ENCODE measurements around the gene DHRSX.
A peak's percentile ranks its signal among the peaks of the same experiment; 100 is the strongest.
"Not testable (repeated sequence)": the region's sequence is repeated elsewhere in the genome, so short reads cannot be mapped to it uniquely, and the experiment has no call there.

DHRSX gene

DNA sequence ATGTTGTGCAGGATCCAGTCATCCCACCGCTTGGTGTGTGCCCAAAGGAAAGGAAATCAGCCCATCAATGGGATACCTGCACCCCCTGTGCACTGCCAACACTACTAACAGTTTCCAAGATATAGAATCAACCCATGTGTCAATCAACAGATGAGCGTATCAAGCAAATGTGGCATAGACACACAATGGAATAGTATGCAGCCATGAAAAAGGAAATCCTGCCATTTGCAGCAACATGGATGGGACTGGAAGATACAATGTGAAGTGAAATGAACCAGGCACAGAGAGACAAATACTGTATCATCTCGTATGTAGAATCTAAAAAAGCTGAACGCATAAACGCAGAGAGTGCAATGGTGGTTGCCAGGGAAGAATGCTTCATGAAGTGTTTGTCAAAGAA is 20.8 kb downstream of the DHRSX start:
- DNase-seq; intact Hi-C loops (cut with DNase I): not testable (repeated sequence)

DNA sequence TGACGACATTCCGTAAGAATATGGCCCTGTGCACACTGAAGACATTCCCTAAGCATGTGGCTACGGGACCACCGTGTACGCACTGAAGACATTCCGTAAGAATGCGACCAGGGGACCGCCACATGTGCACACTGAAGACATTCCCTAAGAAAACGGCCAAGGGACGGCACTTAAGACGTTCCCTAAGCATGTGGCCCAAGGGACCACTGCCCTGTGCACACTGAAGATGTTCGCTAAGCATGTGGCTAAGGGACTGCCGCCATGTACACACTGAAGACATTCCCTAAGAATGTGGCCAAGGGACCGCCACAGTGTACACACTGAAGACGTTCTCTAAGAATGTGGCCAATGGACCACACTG is 21.4 kb downstream of the DHRSX start:
- DNase-seq = peak in 2 of 10 donors; percentile 10 to 57
- intact Hi-C loops (cut with DNase I) = no loop called here

DNA sequence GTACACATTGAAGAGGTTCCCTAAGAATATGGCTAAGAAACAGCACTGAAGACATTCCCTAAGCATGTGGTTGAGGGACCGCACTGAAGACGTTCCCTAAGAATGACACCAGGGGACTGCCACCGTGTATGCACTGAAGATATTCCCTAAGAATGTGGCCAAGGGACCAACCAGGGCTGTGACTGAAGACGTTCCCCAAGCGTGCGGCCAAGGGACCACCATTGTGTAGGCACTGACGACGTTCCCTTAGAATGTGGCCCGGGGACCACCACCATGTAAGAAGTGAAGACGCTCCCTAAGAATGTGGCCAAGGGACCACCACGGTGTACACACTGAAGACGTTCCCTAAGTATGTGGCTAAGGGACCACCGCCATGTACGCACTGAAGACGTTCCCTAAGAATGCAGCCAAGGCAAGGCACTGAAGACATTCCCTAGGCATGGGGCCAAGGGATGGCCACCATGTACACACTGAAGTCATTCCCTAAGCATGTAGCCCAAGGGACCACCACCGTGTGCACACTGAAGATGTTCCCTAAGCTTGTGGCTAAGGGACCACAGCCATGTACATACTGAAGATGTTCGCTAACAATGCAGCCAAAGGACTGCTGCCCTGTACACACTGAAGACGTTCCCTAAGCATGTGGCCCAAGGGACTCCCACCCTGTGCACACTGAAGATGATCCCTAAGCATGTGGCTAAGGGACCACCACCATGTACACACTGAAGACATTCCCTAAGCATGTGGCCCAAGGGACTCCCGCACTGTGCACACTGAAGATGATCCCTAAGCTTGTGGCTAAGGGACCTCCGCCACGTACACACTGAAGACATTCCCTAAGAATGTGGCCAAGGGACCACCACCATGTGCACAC is 22.0 kb downstream of the DHRSX start:
- peak in 2 of 10 donors; percentile 43 to 53 for DNase-seq
- intact Hi-C loops (cut with DNase I) = no loop called here

DNA sequence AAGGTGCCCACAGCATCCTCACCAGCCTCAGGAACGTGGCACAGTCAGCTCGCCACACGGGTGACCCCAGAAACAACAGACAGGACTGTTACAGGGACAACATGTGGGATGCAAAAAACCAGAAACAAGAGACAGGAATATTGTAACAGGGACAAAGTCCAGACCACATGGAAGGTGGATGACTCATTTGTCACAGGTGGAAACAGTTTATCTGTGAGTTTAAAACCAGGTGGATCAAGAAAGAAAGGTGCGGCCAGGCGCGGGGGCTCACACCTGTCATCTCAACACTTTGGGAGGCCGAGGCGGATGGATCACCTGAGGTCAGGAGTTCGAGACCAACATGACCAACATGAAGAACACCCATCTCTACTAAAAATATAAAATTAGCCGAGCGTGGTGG is 23.5 kb downstream of the DHRSX start:
- intact Hi-C loops (cut with DNase I) = not testable (repeated sequence)
- peak in 1 of 10 donors; percentile 7 for DNase-seq

DNA sequence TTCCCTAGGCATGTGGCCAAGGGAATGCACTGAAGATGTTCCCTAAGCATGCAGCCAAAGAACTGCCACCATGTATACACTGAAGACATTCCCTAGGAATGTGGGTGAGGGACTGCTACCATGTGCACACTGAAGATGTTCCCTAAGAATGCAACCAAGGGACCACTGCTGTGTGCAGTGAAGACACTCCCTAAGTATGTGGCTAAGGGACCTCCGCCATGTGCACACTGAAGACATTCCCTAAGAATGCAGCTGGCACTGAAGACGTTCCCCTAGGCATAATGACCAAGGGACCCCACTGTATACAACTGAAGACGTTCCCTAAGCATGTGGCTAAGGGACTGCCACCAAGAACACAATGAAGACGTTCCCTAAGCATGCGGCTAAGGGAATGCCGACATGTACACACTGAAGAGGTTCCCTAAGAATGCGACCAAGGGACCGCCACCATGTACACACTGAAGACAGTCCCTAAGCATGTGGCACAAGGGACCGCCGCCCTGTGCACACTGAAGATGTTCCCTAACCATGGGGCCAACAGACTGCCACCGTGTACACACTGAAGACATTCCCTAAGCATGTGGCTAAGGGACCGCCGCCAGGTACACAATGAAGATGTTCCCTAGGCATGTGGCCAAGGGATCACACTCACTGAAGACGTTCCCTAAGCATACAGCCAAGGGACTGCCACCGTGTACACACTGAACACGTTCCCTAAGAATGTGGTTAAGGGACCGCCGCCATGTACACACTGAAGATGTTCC is 25.6 kb downstream of the DHRSX start:
- intact Hi-C loops (cut with DNase I) = no loop called here
- DNase-seq = peak in 2 of 10 donors; percentile 21 to 48

DNA sequence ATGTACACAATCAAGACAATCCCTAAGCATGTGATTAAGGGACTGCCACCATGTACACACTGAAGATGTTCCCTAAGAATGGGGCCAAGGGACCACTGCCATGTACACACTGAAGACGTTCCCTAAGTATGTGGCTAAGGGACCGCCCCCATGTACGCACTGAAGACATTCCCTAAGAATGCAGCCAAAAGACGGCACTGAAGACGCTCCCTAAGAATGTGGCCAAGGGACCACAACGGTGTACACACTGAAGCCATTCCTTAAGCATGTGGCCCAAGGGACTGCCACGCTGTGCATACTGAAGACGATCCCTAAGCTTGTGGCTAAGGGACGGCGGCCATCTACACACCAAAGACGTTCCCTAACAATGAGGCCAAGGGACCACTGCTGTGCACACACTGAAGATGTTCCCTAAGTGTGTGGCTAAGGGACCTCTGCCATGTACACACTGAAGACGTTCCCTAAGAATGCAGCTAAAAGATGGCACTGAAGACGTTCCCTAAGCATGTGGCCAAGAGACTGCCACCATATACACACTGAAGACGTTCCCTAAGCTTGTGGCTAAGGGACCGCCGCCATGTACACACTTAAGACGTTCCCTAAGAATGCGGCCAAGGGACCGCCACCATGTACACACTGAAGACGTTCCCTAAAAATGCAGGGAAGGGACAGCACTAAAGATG is 26.4 kb downstream of the DHRSX start:
- intact Hi-C loops (cut with DNase I) = no loop called here
- DNase-seq = peak in 1 of 10 donors; percentile 31

DNA sequence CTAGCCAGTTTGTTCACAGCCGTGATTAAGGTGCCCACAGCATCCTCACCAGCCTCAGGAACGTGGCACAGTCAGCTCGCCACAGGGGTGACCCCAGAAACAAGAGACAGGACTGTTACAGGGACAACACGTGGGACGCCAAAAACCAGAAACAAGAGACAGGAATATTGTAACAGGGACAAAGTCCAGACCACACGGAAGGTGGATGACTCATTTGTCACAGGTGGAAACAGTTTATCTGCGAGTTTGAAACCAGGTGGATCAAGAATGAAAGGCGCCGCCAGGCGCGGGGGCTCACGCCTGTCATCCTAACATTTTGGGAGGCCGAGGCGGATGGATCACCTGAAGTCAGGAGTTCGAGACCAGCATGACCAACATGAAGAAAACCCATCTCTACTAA is 27.7 kb downstream of the DHRSX start:
- intact Hi-C loops (cut with DNase I) = not testable (repeated sequence)

DNA sequence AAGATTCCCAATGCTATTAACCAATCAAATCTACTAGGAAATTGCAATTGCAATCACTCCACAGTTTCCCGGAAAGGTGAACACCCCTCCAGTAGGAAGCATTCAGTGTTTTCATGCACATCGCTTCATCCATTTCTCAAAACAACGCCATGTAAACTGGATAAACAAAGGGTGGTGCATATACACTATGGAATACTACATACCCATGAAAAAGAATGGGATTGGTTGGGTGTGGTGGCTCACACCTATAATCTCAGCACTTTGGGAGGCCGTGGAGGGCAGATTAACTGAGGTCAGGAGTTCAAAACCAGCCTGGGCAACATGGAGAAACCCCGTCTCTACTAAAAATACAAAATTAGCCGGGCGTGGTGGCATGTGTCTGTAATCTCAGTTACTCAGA is 29.1 kb downstream of the DHRSX start:
- intact Hi-C loops (cut with DNase I) = no loop called here
- no peak for DNase-seq

More for the DNA sequence above, 27.7 kb downstream of the DHRSX start:
- peak in 1 of 10 donors; percentile 24 for DNase-seq

DNA sequence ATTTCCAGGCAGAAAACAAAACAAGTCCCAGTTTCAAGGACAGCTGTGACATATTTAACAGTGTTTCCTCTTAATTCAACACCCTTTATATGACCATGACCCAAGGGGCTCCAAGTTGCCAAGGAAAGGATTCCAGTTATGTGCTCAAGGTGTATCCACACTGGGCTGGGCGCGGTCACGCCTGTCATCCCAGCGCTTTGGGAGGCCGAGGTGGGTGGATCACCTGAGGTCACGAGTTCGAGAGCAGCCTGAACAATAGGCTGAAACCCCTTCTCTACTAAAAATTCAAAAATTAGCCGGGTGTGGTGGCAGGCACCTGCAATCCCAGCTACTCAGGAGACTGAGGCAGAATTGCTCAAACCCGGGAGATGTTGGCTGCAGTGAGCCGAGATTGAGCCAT is 29.6 kb downstream of the DHRSX start:
- intact Hi-C loops (cut with DNase I) = not testable (repeated sequence)
- DNase-seq = peak in 1 of 10 donors; percentile 69

DNA sequence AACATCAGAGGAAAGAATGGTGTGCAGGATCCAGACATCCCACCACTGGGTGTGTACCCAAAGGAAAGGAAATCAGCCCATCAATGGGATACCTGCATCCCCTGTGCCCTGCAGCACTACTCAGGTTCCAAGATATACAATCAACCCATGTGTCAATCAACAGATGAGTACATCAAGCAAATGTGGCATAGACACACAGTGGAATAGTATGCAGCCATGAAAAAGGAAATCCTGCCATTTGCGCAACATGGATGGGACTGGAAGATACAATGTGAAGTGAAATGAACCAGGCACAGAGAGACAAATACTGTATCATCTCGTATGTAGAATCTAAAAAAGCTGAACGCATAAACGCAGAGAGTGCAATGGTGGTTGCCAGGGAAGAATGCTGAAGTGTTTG is 30.9 kb downstream of the DHRSX start:
- intact Hi-C loops (cut with DNase I); DNase-seq: not testable (repeated sequence)

DNA sequence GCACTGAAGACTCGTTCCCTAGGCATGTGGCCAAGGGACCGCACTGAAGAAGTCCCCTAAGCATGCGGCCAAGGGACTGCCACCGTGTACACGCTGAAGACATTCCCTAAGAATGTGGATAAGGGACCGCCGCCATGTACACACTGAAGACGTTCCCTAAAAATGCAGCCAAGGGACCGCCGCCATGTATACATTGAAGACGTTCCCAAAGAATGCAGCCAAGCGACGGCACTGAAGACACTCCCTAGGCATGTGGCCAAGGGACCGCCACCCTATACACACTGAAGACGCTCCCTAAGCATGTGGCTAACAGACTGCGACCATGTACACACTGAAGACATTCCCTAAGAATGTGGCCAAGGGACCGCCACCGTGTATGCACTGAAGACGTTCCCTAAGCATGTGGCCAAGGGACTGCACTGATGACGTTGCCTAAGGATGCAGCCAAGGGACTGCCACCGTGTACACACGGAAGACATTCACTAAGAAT is 31.5 kb downstream of the DHRSX start:
- intact Hi-C loops (cut with DNase I) = no loop called here
- DNase-seq = peak in 1 of 10 donors; percentile 57

DNA sequence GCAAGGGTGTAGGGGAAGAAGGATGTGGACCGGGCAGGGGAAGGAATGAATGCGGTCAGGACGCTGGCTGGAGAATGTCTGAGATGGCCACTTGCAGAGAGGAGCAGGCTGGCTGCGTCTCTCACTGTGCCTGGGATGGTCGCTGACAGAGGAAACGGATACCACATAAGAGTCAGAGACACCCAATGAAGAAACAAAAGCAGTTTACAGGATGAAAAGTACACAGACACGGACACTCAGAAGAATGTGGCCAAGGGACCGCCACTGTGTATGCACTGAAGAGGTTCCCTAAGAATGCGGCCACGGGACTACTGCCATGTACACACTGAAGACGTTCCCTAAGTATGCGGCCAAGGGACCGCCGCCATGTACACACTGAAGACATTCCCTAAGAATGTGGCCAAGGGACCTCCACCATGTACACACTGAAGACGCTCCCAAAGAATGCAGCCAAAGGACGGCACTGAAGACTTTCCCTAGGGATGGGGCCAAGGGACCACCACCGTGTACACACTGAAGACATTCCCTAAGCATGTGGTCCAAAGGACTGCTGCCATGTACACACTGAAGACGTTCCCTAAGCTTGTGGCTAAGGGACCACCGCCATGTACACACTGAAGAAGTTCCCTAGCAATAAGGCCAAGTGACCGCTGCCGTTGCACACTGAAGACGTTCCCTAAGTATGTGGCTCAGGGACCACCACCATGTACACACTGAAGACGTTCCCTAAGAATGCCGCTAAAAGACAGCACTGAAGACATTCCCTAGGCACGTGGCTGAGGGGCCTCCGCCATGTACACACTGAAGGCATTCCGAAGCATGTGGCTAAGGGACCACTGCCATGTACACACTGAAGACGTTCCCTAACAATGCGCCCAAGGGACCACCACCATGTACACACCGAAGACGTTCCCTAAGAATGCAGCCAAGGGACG is 32.2 kb downstream of the DHRSX start:
- intact Hi-C loops (cut with DNase I) = no loop called here
- peak in 2 of 10 donors; percentile 52 to 70 for DNase-seq

DNA sequence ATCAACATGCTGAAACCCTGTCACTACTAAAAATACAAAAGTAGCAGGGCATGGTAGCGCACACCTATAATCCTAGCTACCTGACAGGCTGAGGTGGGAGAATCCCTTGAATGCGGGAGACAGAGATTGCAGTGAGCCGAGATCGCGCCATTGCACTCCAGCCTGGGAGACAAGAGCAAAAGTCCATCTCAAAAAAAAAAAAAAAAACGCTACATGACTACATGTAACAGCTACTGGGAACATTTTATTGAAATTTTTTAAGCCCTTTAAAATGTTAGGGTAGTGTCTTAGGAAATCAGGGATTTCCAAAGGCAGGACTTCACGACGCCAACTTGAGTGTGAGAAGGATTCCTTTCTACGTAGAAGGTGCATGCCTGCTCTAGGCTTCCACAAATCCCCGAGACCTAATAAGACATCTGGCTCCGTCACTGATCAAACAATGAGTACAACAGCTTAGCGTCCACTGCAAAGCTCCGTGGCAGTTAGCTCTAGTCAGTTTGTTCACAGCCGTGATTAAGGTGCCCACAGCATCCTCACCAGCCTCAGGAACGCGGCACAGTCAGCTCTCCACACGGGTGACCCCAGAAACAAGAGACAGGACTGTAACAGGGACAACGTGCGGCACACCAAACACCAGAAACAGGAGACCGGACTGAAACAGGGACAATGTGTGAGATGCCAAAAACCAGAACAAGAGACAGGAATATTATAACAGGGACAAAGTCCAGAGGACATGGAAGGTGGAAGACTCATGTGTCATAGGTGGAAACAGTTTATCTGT is 33.7 kb downstream of the DHRSX start:
- peak in 1 of 10 donors; percentile 46 for DNase-seq
- intact Hi-C loops (cut with DNase I) = no loop called here

DNA sequence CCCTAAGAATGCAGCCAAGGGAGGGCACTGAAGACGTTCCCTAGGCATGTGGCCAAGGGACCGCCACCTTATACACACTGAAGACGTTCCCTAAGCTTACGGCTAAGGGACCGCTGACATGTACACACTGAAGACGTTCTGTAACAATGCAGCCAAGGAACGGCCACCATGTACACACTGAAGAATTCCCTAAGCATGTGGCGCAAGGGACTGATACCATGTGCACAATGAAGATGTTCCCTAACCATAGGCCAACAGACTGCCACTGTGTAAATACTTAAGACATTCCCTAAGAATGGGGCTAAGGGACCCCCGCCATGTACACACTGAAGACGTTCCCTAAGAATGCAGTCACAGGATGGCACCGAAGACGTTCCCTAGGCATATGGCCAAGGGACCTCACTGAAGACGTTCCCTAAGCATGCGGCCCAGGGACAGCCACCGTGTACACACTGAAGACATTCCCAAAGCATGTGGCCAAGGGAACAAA is 36.1 kb downstream of the DHRSX start:
- intact Hi-C loops (cut with DNase I) = no loop called here

DNA sequence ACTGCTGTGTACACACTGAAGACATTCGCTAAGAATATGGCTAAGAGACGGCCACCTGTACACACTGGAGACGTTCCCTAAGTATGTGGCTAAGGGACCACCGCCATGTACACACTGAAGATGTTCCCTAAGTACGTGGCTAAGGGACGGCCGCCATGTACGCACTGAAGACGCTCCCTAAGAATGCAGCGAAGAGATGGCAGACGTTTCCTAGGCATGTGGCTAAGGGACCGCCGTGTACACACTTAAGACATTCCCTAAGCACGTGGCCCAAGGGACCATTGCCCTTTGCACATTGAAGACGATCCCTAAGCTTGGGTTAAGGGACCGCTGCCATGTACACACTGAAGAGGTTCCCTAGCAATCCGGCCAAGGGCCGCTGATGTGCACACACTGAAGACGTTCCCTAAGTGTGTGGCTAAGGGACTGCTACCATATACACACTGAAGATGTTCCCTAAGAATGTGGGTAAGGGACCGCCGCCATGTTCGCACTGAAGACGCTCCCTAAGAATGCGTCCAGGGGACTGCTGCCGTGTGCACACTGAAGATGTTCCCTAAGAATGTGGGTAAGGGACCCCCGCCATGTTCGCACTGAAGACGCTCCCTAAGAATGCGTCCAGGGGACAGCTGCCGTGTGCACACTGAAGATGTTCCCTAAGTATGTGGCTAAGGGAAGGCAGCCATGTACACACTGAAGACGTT is 36.7 kb downstream of the DHRSX start:
- DNase-seq = peak in 2 of 10 donors; percentile 27 to 38
- intact Hi-C loops (cut with DNase I) = no loop called here

More for the DNA sequence above, 36.1 kb downstream of the DHRSX start:
- peak in 3 of 10 donors; percentile 4 to 36 (median 24) for DNase-seq

DNA sequence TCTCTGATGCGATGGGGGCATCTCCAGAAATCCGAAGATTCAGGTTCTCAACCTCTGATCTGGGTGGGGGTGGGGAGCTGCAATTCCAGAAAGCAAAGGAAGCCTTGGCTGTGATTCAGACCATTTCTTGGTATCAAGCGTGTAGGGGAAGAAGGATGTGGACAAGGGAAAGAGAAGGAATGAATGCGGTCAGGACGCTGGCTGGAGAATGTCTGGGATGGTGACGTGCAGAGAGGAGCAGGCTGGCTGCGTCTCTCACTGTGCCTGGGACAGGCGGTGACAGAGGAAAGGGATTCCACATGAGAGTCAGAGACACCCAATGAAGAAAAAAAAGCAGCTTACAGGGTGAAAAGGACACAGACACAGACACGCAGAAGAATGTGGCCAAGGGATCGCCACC is 37.3 kb downstream of the DHRSX start:
- peak in 2 of 10 donors; percentile 11 to 12 for DNase-seq

DNA sequence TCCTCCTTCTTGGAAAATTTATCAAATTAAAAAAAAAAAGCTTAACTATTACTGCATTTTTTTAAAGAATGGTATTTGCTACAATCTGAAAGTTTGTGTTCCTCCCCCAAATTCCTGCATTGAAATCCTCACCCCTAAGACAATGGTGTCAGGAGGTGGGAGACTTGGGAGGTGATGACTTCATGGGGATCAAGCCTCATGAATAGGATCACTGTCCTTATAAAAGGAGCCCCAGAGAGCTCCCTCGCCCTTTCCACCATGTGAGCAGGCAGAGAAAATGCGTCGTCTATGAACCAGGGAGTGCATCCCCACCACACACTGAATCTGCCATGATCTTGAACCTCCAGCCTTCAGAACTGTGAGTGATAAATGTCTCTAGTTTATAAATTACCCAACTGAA is 38.0 kb downstream of the DHRSX start:
- intact Hi-C loops (cut with DNase I) = no loop called here
- no peak for DNase-seq

More for the DNA sequence above, 37.3 kb downstream of the DHRSX start:
- intact Hi-C loops (cut with DNase I) = not testable (repeated sequence)

DNA sequence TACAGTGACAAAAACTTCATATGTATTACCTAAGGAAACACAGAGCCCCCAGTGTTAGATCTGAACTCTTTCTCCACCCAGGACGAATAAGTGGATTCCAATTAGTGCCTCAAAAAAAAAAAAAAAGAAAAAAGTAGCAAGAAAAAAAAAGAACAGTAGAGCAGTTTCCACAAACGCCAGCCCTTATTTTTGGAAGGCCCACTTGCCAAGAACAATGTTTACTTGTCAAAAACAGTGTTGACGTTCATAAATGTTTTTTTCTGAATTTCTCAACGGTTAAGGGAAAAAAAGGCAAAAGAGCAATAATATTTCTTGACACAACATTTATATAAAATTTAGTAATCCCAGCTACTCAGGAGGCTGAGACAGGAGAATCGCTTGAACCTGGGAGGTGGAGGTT is 38.7 kb downstream of the DHRSX start:
- intact Hi-C loops (cut with DNase I) = no loop called here
- DNase-seq = no peak

All from posterior cingulate gyrus (tissue), 11 donors.